Activated T-helper 9 cell treated with anti-CD3 and anti-CD28 coated beads, Interleukin-2, amount 50 U/mL, for 16 hours (primary cell): Measurements from ENCODE around the gene ZC3H15.
"Not testable (repeated sequence)": the region's sequence is repeated elsewhere in the genome, so short reads cannot be mapped to it uniquely, and the experiment has no call there.

Experiments
- DNase-seq: peaks from one replicate; pipeline ENCODE4 v3.0.0-alpha.2; 2020; ENCODE audit warnings: low read depth

The ZC3H15 gene

DNA sequence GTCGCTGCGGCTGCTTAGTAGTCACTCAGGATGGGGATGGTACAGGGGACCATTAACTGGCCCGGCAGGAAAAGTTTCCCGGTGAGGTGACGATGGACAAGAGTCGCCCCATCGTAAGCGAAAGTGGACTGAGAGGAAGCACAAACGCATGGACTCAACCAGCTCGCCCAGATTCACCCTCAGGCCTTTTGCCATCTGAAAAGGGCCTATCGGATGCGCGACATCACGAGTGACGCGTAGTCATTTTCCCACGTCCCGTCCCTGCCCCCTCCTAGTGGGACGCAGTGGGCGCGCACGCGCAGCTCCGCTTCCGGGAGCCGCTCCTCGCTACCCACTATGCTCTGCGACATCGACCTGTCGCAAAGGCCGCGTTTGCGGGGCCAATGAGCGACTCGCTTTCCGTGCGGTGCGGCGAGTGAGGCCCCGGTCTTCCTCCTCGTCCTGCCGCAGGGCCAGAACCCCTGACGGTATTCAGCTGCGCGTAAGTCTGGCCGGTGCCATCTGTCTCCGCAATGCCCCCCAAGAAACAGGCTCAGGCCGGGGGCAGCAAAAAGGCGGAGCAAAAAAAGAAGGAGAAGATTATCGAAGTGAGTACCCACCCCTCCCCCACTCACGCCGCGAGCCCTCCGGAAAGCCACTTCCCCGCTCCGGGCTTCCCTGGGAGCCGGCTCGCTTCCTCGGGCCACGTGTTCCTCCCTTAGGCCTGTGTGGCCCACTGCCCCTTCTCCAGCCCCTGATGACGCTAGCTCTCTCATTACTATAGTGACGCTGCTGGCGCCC lies at the start of gene ZC3H15:
TSS of gene ZC3H15 (plus strand) at position 390 of the 780 bp plus-strand sequence. CDS start at position 513, 123 bp downstream.
- DNase-seq = peak; percentile 94

- DNase-seq = no peak
Observed at GRCh38 chr2:186437719-186438118, 48.3 kb upstream of the ZC3H15 start.

- DNase-seq = not testable (repeated sequence)
Observed at GRCh38 chr2:186439673-186440095, 46.4 kb upstream of the ZC3H15 start.

GRCh38 chr2:186440506-186440905 lies 45.6 kb upstream of the ZC3H15 start:
- no peak for DNase-seq

- no peak for DNase-seq
Observed at GRCh38 chr2:186442885-186443284, 43.2 kb upstream of the ZC3H15 start.

- no peak for DNase-seq
Observed at GRCh38 chr2:186443851-186444250, 42.2 kb upstream of the ZC3H15 start.

GRCh38 chr2:186445506-186445905 lies 40.6 kb upstream of the ZC3H15 start:
- DNase-seq = no peak

- DNase-seq = no peak
Observed at GRCh38 chr2:186455613-186456012, 30.4 kb upstream of the ZC3H15 start.

- no peak for DNase-seq
Observed at GRCh38 chr2:186456941-186457340, 29.1 kb upstream of the ZC3H15 start.

GRCh38 chr2:186457908-186458307 lies 28.2 kb upstream of the ZC3H15 start:
- DNase-seq = no peak

GRCh38 chr2:186459009-186459408 lies 27.1 kb upstream of the ZC3H15 start:
- no peak for DNase-seq

GRCh38 chr2:186460465-186460864 lies 25.6 kb upstream of the ZC3H15 start:
- DNase-seq = no peak

- DNase-seq = no peak
Observed at GRCh38 chr2:186466743-186467142, 19.3 kb upstream of the ZC3H15 start.

- no peak for DNase-seq
Observed at GRCh38 chr2:186467421-186467820, 18.6 kb upstream of the ZC3H15 start.

DNA sequence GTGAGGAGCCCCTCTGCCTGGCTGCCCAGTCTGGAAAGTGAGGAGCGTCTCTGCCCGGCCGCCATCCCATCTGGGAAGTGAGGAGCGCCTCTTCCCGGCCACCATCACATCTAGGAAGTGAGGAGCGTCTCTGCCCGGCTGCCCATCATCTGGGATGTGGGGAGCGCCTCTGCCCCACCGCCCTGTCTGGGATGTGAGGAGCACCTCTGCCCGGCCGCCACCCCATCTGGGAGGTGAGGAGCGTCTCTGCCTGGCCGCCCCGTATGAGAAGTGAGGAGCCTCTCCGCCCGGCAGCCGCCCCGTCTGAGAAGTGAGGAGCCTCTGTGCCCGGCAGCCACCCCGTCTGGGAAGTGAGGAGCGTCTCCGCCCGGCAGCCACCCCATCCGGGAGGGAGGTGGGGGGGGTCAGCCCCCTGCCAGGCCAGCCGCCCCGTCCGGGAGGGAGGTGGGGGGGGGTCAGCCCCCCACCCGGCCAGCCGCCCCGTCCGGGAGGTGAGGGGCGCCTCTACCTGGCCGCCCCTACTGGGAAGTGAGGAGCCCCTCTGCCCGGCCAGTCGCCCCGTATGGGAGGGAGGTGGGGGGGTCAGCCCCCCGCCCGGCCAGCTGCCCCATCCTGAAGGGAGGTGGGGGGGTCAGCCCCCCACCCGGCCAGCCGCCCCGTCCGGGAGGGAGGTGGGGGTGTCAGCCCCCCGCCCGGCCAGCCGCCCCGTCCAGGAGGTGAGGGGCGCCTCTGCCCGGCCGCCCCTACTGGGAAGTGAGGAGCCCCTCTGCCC lies 13.2 kb upstream of the ZC3H15 start:
- DNase-seq = not testable (repeated sequence)

DNA sequence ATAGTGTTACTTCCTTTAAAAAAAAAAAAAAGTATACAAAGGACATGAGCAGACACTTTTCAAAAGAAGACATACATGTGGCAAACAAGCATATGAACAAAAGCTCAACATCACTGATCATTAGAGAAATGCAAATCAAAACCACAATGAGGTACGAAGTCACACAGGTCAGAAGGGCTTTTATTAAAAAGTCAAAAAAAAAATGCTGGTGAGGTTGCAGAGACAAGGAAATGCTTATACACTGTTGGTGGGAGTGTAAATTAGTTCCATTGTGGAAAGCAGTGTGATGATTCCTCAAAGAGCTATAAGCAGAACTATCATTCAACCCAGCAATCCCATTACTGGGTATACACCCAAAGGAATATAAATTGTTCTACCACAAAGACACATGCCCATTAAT lies 11.8 kb upstream of the ZC3H15 start:
- DNase-seq = not testable (repeated sequence)

- DNase-seq = no peak
Observed at GRCh38 chr2:186477790-186478189, 8.3 kb upstream of the ZC3H15 start.

GRCh38 chr2:186480991-186481390 lies 5.1 kb upstream of the ZC3H15 start:
- no peak for DNase-seq

DNA sequence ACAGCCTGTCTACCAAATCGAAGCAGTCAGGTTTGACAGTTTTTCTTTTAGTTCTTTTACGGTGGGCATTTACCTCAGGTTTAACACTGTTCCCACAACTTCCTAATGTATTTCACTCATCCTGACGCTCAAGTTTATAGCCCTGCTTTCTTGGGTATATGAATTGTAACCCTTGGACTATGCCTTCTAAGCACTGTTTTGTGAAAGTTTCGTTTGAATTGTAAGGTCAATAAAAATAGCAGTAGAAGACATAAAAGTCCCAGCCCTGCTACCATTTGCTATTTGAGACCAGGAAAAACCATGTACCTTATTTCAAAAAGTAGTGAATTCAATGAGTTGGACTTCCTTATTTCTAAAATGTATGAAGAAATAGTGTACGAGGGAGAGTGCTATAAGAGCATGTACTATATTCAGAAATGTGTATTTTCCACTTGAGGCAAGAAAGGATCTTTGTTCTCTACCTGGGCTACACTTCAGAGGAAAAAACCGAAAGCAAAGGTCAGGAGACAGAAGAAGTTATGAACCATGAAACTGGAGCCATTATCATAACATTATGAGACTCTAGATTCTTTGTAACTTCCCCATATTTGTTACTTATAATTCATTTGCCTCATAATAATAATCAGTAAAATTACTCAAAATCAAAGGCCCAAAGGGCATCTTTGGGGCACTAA lies 1.9 kb upstream of the ZC3H15 start:
- DNase-seq = no peak

GRCh38 chr2:186485576-186485870 lies 537 bp upstream of the ZC3H15 start:
- DNase-seq = no peak

GRCh38 chr2:186486651-186487647 lies 889 bp downstream of the ZC3H15 start:
- DNase-seq = no peak
